SK-N-SH (cell line): ENCODE results near the gene RASD2. TPM values are rescaled to one million over a fixed set of nuclear protein-coding genes. Genes with fewer than 3 reads are reported as not detected.

Source experiments
- CTCF ChIA-PET: fragments of 300-600, 350-600 bp; formaldehyde crosslinking; extraction: SDS; loops from one replicate; lab custom pipeline; 2021; lab: Yijun Ruan, JAX
- POLR2A ChIA-PET: fragments of 350-600 bp; sonication (Branson Sonifier 250); formaldehyde crosslinking; extraction: SDS; loops from one replicate; lab custom pipeline; 2020; ENCODE audit warnings: antibody characterized with exemption, inconsistent platforms; lab: Yijun Ruan, JAX
- DNase-seq: peaks from one replicate; pipeline ENCODE4 v3.0.0; 2012
- H2AFZ ChIP-seq: fragments of 200-600 bp; sonication (generic); 2 replicates; pipeline ENCODE4 v1.8.1; 2016; ENCODE audit warnings: antibody characterized with exemption, mild to moderate bottlenecking, low read depth
- H3F3A ChIP-seq: fragments of 200-600 bp; sonication (generic); replicated peaks from 2 replicates; pipeline ENCODE3; 2016; ENCODE audit warnings: antibody characterized with exemption, mild to moderate bottlenecking; ENCODE audit not compliant: insufficient read depth
- H3K27ac ChIP-seq, 2 experiments: fragments of 200-500 bp in 1 of 2; fragments of 200-600 bp in 1 of 2; sonication (Bioruptor generic) in 1 of 2; sonication (generic), shearing (Covaris generic) in 1 of 2; 2 replicates each; pipeline versions ENCODE4 v1.5.1 to v1.6.1; 2014 to 2016; ENCODE audit warnings: low read depth in 2 of 2, inconsistent platforms in 1 of 2, low read length in 1 of 2, mild to moderate bottlenecking in 1 of 2, mixed read lengths in 1 of 2
- H3K27me3 ChIP-seq: fragments of 200-600 bp; sonication (generic), shearing (Covaris generic); 2 replicates; pipeline ENCODE4 v1.6.1; 2016; ENCODE audit warnings: mixed run types; ENCODE audit not compliant: insufficient read depth
- H3K36me3 ChIP-seq, 2 experiments: fragments of 200-500 bp in 1 of 2; fragments of 200-600 bp in 1 of 2; sonication (Bioruptor generic) in 1 of 2; sonication (generic) in 1 of 2; replicated peaks in 1 of 2; 2 replicates each; pipeline versions ENCODE3 to v1.5.1; 2014 to 2016; ENCODE audit warnings: low read length in 1 of 2, mild to moderate bottlenecking in 1 of 2; ENCODE audit not compliant: insufficient read depth in 2 of 2, control insufficient read depth in 1 of 2
- H3K4me1 ChIP-seq, 2 experiments: fragments of 200-500 bp in 1 of 2; fragments of 200-600 bp in 1 of 2; sonication (Bioruptor generic) in 1 of 2; sonication (generic), shearing (Covaris generic) in 1 of 2; 2 replicates each; pipeline versions ENCODE4 v1.5.1 to v1.6.1; 2014 to 2016; ENCODE audit warnings: low read depth in 1 of 2, low read length in 1 of 2, mixed run types in 1 of 2; ENCODE audit not compliant: insufficient read depth in 2 of 2, control insufficient read depth in 1 of 2
- H3K4me2 ChIP-seq: fragments of 200-600 bp; sonication (generic), shearing (Covaris generic); 2 replicates; pipeline ENCODE4 v1.6.1; 2017; ENCODE audit warnings: mixed run types
- H3K4me3 ChIP-seq, 2 experiments: fragments of 200-500 bp in 1 of 2; fragments of 200-600 bp in 1 of 2; sonication (Bioruptor generic) in 1 of 2; sonication (generic), shearing (Covaris generic) in 1 of 2; 2 replicates each; pipeline versions ENCODE4 v1.5.1 to v1.8.1; 2014 to 2016; ENCODE audit warnings: low read depth in 2 of 2, inconsistent platforms in 1 of 2, low read length in 1 of 2, mild to moderate bottlenecking in 1 of 2, mixed read lengths in 1 of 2, moderate library complexity in 1 of 2
- H3K79me2 ChIP-seq: fragments of 200-600 bp; sonication (generic); 2 replicates; pipeline ENCODE4 v1.8.1; 2017; ENCODE audit warnings: mild to moderate bottlenecking; ENCODE audit not compliant: insufficient read depth
- H3K9ac ChIP-seq: fragments of 200-600 bp; sonication (generic); 2 replicates; pipeline ENCODE4 v1.6.1; 2017; ENCODE audit warnings: mixed run types
- H3K9me2 ChIP-seq: fragments of 200-600 bp; sonication (generic); 2 replicates; pipeline ENCODE4 v1.6.1; 2017; ENCODE audit warnings: mixed run types
- H3K9me3 ChIP-seq: fragments of 200-600 bp; sonication (generic); 2 replicates; pipeline ENCODE4 v1.6.1; 2017; ENCODE audit warnings: mixed run types, mild to moderate bottlenecking, moderate library complexity
- H4K20me1 ChIP-seq: fragments of 200-600 bp; sonication (generic); 2 replicates; pipeline ENCODE4 v1.6.1; 2017; ENCODE audit warnings: mild to moderate bottlenecking, mixed run types; ENCODE audit not compliant: insufficient read depth
- ELF1 ChIP-seq: IDR thresholded peaks from 2 replicates; pipeline ENCODE4 v1.4.0; 2012
- NFIC ChIP-seq: IDR thresholded peaks from 2 replicates; pipeline ENCODE4 v1.4.0; 2012; ENCODE audit warnings: borderline replicate concordance
- RAD21 ChIP-seq: IDR thresholded peaks from 2 replicates; pipeline ENCODE4 v1.6.1; 2012; ENCODE audit warnings: mild to moderate bottlenecking, low read length
- RFX5 ChIP-seq: IDR thresholded peaks from 2 replicates; pipeline ENCODE4 v1.6.1; 2012; ENCODE audit warnings: mild to moderate bottlenecking, improper control_type of control experiment, low read length
- RXRA ChIP-seq: IDR thresholded peaks from 2 replicates; pipeline ENCODE4 v1.4.0; 2012; ENCODE audit warnings: low read depth, mild to moderate bottlenecking, borderline replicate concordance
- SIN3A ChIP-seq: IDR thresholded peaks from 2 replicates; pipeline ENCODE4 v1.6.1; 2012; ENCODE audit warnings: low read depth, mild to moderate bottlenecking, low read length, moderate library complexity, borderline replicate concordance
- TEAD4 ChIP-seq: IDR thresholded peaks from 2 replicates; pipeline ENCODE4 v1.4.0; 2012; ENCODE audit warnings: mild to moderate bottlenecking, borderline replicate concordance; ENCODE audit not compliant: insufficient read depth
- WGBS: methylation state at CpG from one replicate; pipeline ENCODE4 v1.1.6; 2017; ENCODE audit warnings: low lambda C conversion rate; 5-methylcytosine and 5-hydroxymethylcytosine counted together
- polyA plus RNA-seq, 3 experiments: library from polyadenylated mRNA; depleted of rRNA; stranded (reverse); fragments of >200 nt; gene quantifications; 2 replicates each; pipeline ENCODE4 v1.2.3, GENCODE V29; 2012
- TF ChIP-seq, protein P1 (sequence below): fragments of 200-600 bp; sonication (generic); IDR thresholded peaks from 2 replicates; pipeline ENCODE4 v1.6.1; 2017; ENCODE audit warnings: antibody characterized with exemption, mild to moderate bottlenecking, moderate library complexity
- TF ChIP-seq, protein P2 (sequence below): IDR thresholded peaks from 2 replicates; pipeline ENCODE4 v1.4.0; 2012; ENCODE audit warnings: low read depth
- TF ChIP-seq, protein P3 (sequence below): IDR thresholded peaks from 2 replicates; pipeline ENCODE4 v1.4.0; 2012; ENCODE audit warnings: low read depth, borderline replicate concordance

Gene RASD2
- polyA plus RNA-seq, 1 of the 3 experiments (the other 2 are of a cell fraction) = 0.30 TPM

DNA sequence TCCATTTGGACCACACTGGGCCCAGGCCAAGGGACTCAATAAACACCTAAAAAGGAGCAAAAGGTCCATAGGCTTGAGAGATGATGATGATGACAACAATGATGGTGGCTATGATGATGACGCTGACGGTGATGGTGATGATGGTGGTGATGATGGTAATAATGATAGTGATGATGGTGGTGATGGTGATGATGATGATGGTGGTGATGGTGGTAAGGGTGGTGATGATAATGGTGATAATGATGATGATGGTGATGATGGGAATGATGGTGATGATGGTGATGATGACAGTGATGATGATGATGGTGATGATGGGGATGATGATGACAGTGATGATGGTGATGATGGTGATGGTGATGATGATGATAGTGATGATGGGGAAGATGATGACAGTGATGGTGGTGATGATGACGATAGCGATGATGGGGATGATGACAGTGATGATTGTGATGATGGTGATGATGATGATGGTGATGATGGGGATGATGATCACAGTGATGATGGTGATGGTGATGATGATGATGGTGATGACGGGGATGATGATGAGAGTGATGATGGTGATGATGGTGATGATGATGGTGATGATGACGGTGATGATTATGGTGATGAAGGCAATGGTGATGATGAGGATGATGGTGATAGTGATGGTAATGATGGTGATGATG is 7.1 kb upstream of the RASD2 start:
- H3K27me3 ChIP-seq = no peaks in the 10 kb centered on the region
- TF ChIP-seq RAD21 (no peak), TEAD4 (no peak)
- no peaks in the 10 kb centered on the region for H3K9me2 ChIP-seq
- POLR2A ChIA-PET = no interaction called here
- no peaks in the 10 kb centered on the region for H3K36me3 ChIP-seq
- H3K4me1 ChIP-seq = peaks cover 3 to 4% of the 10 kb centered on the region in 2 experiments; a peak in 2 of 4 replicates
- H3K4me2 ChIP-seq = no peak overlapping the region
- no peaks in the 10 kb centered on the region for H4K20me1 ChIP-seq
- H3K27ac ChIP-seq = no peak overlapping the region
- CTCF ChIA-PET = interaction anchor here (1.2 to 2.2 kb wide), 3 partner anchors 10 to 50 kb away, joined by 3 to 6 read pairs (median 5); no protein-coding TSS in a partner anchor
- H3K79me2 ChIP-seq = no peaks in the 10 kb centered on the region
- WGBS = 85% methylated on average over 6 of the region's 6 CpGs
- no peak overlapping the region for H3K9ac ChIP-seq
- no peak overlapping the region for H2AFZ ChIP-seq
- no peaks in the 10 kb centered on the region; the same call in 1 of the 2 replicates for H3K9me3 ChIP-seq
- H3F3A ChIP-seq = peaks cover 3% of the 10 kb centered on the region
- DNase-seq = no peak
- H3K4me3 ChIP-seq = no peak overlapping the region

DNA sequence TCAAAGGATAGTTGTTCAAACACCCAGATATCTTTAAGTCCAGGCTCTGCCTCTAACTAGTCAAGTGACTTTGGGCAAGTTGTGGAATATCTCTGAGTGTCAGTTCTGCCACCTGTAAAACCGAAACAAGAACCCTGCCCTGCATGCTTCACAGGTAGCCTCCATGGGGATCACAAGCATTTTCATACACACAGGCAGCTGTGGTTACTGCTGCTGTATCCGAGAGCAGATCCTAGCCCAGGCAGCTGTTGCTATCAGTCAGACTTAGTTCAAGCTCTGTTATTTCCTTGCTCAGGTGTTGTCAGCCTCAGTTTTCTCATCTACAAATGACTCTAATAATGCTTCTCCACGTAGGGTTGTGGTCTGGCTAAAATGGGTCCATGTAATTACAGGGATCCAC is 6.5 kb upstream of the RASD2 start:
- TF ChIP-seq, protein P1, sequence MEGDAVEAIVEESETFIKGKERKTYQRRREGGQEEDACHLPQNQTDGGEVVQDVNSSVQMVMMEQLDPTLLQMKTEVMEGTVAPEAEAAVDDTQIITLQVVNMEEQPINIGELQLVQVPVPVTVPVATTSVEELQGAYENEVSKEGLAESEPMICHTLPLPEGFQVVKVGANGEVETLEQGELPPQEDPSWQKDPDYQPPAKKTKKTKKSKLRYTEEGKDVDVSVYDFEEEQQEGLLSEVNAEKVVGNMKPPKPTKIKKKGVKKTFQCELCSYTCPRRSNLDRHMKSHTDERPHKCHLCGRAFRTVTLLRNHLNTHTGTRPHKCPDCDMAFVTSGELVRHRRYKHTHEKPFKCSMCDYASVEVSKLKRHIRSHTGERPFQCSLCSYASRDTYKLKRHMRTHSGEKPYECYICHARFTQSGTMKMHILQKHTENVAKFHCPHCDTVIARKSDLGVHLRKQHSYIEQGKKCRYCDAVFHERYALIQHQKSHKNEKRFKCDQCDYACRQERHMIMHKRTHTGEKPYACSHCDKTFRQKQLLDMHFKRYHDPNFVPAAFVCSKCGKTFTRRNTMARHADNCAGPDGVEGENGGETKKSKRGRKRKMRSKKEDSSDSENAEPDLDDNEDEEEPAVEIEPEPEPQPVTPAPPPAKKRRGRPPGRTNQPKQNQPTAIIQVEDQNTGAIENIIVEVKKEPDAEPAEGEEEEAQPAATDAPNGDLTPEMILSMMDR = no peak
- TF ChIP-seq NFIC (no peak), SIN3A (no peak), RFX5 (no peak), RXRA (no peak), ELF1 (no peak)
- TF ChIP-seq, protein P2, sequence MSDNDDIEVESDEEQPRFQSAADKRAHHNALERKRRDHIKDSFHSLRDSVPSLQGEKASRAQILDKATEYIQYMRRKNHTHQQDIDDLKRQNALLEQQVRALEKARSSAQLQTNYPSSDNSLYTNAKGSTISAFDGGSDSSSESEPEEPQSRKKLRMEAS = no peak
- TF ChIP-seq, protein P3, sequence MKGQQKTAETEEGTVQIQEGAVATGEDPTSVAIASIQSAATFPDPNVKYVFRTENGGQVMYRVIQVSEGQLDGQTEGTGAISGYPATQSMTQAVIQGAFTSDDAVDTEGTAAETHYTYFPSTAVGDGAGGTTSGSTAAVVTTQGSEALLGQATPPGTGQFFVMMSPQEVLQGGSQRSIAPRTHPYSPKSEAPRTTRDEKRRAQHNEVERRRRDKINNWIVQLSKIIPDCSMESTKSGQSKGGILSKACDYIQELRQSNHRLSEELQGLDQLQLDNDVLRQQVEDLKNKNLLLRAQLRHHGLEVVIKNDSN = no peak
- ChIA-PET POLR2A (no interaction called here), CTCF (interaction anchor here (1.1 to 2.2 kb wide), 4 partner anchors 15 to 590 kb away, joined by 3 to 6 read pairs (median 4); no protein-coding TSS in a partner anchor)
- H3K9me2 ChIP-seq = no peaks in the 10 kb centered on the region
- peaks cover 3 to 4% of the 10 kb centered on the region in 2 experiments; a peak in 2 of 4 replicates for H3K4me1 ChIP-seq
- no peaks in the 10 kb centered on the region for H3K27me3 ChIP-seq
- no peaks in the 10 kb centered on the region for H4K20me1 ChIP-seq
- H3K4me2 ChIP-seq = no peak overlapping the region
- no peaks in the 10 kb centered on the region for H3K79me2 ChIP-seq
- H2AFZ ChIP-seq = no peak overlapping the region
- H3K9me3 ChIP-seq = no peaks in the 10 kb centered on the region; the same call in 1 of the 2 replicates
- no peak overlapping the region for H3K27ac ChIP-seq
- no peak overlapping the region for H3K4me3 ChIP-seq
- DNase-seq = no peak
- WGBS = 33% methylated on average over 3 of the region's 3 CpGs
- H3F3A ChIP-seq = peaks cover 3% of the 10 kb centered on the region
- H3K36me3 ChIP-seq = no peaks in the 10 kb centered on the region
- H3K9ac ChIP-seq = no peak overlapping the region
